ENCODE data around the gene MOSPD3. TPM values are rescaled to one million over a fixed set of nuclear protein-coding genes. Genes with fewer than 3 reads are reported as not detected.
"Not testable (repeated sequence)": the region's sequence is repeated elsewhere in the genome, so short reads cannot be mapped to it uniquely, and the experiment has no call there.

The MOSPD3 gene
- total RNA-seq, 4 donors from 2014 or later: 13.5 to 39.6 (median 18.4) TPM

GRCh38 chr7:100654908-100655831, 42.8 kb downstream of the MOSPD3 start:
- DNase-seq: no peak
- H3K4me1 ChIP-seq: no peaks in the 10 kb centered on the region
- no peak overlapping the region for H3K4me3 ChIP-seq
- WGBS, 2 donors (ENCODE audit: low coverage in 1 of 2): 48 to 56% methylated on average over 7 to 25 of the region's 25 CpGs
- intact Hi-C loops (cut with DNase I; ENCODE audit: low total_unique reads) (no loop called here), in situ Hi-C loops (cut with MboI; ENCODE audit: low pct_ligation_motif_present in 1 of 4, low pct_unique_long_range_greater_than_20kb in 1 of 4, low sequenced_read_pairs in 3 of 4) (no loop called here)
- TF ChIP-seq POLR2AphosphoS5 (IDR thresholded peaks at IDR 0.05) (no peak), EP300 (IDR thresholded peaks at IDR 0.05; ENCODE audit: low read depth) (no peak), CTCF (IDR thresholded peaks at IDR 0.05) (no peak), POLR2A (IDR thresholded peaks at IDR 0.05) (no peak)
- H3K27ac ChIP-seq: no peak overlapping the region
- no peaks in the 10 kb centered on the region for H3K36me3 ChIP-seq
- peaks cover 66% of the 10 kb centered on the region for H3K27me3 ChIP-seq
- H3K9me3 ChIP-seq: no peaks in the 10 kb centered on the region

DNA sequence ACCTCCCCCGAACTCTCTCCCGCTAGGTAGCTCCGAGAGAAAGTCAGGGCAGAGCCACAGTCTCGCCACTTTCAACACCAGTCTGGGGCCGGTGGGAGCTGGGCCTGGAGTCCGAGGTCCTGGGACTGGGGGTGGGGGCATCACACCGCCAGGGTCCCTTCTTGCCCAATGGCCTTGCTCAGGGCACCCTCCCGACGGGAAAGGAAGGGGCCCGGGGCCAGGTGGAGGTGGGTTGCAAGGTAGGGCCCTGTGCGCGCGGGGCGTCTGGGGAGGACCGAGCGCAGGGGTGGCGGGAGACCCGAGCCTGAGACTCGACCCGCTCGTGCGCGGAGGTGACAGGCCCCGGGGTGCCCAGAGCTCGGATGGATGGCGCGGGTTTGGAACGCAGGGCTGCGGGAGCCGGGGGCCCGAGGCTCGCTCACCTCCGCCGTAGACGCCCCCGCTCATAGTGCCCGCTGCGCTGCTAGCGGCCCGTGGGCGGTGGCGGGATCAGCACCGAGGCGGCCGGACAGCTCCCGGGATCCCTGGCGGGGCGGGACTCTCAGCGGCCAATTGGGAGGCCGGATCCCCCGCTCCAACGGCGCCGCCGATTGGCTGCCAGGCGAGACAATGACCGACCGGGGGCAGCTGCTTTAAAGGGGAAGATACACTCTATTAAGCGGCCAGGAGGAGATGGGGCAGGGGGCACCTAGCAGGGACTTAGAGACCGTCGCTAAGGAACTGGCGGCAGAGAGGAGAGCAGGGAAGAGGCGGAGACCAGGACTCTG, 43.8 kb downstream of the MOSPD3 start, which contains the start of gene ACTL6B:
Gene ACTL6B (minus strand): TSS at position 541 of the 767 bp plus-strand sequence. CDS start 94 bp downstream, at position 447.
- Histone ChIP-seq H3K4me3 (no peak within 1 kb of the TSS), H3K27me3 (peaks cover 66% of the 10 kb centered on the region), H3K9me3 (no peaks in the 10 kb centered on the region), H3K27ac (no peak within 1 kb of the TSS), H3K36me3 (no peaks in the 10 kb centered on the region), H3K4me1 (no peaks in the 10 kb centered on the region)
- 31% methylated on average over 32 of the region's 63 CpGs; no CpG with 5 or more reads in 1 of the 2 donors for WGBS, 2 donors (ENCODE audit: low coverage in 1 of 2)
- DNase-seq: peak; percentile 21
- in situ Hi-C loops (cut with MboI; ENCODE audit: low pct_ligation_motif_present in 1 of 4, low pct_unique_long_range_greater_than_20kb in 1 of 4, low sequenced_read_pairs in 3 of 4) (no loop called here), intact Hi-C loops (cut with DNase I; ENCODE audit: low total_unique reads) (no loop called here)
- no peak for TF ChIP-seq POLR2AphosphoS5 (IDR thresholded peaks at IDR 0.05)
- TF ChIP-seq CTCF (IDR thresholded peaks at IDR 0.05): no peak
- TF ChIP-seq POLR2A (IDR thresholded peaks at IDR 0.05): no peak
- no peak for TF ChIP-seq EP300 (IDR thresholded peaks at IDR 0.05; ENCODE audit: low read depth)

GRCh38 chr7:100662194-100662776, 49.9 kb downstream of the MOSPD3 start:
- H3K36me3 ChIP-seq; DNase-seq; H3K9me3 ChIP-seq; in situ Hi-C loops (cut with MboI; ENCODE audit: low pct_ligation_motif_present in 1 of 4, low pct_unique_long_range_greater_than_20kb in 1 of 4, low sequenced_read_pairs in 3 of 4); H3K27ac ChIP-seq; intact Hi-C loops (cut with DNase I; ENCODE audit: low total_unique reads); H3K4me1 ChIP-seq; H3K4me3 ChIP-seq: not testable (repeated sequence)
- WGBS, 2 donors (ENCODE audit: low coverage in 1 of 2): 70 to 88% methylated on average over 1 to 12 of the region's 12 CpGs
- peaks cover 23% of the 10 kb centered on the region for H3K27me3 ChIP-seq

Small RNAs within 50 kb of the gene (small RNA-seq; reads per million reads assigned to genes)
- gene SAP25: 0 reads per million in 4 donors

Other genes starting within 250 kb of the MOSPD3 start
- gene PILRA, start 239.1 kb upstream of the MOSPD3 start, total RNA-seq: 1 to 10 TPM in 2 of 4 donors, not detected in 2; 1.9 to 4.9 TPM
- 1 to 10 TPM in 1 of 4 donors, under 1 TPM in 2, not detected in 1; 0.68 to 2.4 (median 0.80) TPM for gene ZCWPW1, start 183.8 kb upstream of the MOSPD3 start, total RNA-seq
- gene MEPCE, start 182.7 kb upstream of the MOSPD3 start, total RNA-seq: 10 to 100 TPM; 25.9 to 41.9 (median 30.5) TPM
- 10 to 100 TPM; 17.1 to 98.4 (median 37.2) TPM for gene PPP1R35, start 176.0 kb upstream of the MOSPD3 start, total RNA-seq
- gene SPACDR, start 148.3 kb upstream of the MOSPD3 start, total RNA-seq: not detected
- 100 to 1,000 TPM in 1 of 4 donors, 10 to 100 TPM in 3; 41.6 to 101 (median 67.6) TPM for gene TSC22D4, start 133.3 kb upstream of the MOSPD3 start, total RNA-seq
- 1 to 10 TPM in 1 of 4 donors, under 1 TPM in 1, not detected in 2; 0.41 to 1.4 TPM for gene NYAP1, start 128.6 kb upstream of the MOSPD3 start, total RNA-seq
- gene AGFG2, start 73.3 kb upstream of the MOSPD3 start, total RNA-seq: 100 to 1,000 TPM in 2 of 4 donors, 10 to 100 TPM in 2; 63.8 to 154 (median 102) TPM
- gene SAP25, start 38.6 kb upstream of the MOSPD3 start, total RNA-seq: 10 to 100 TPM in 1 of 4 donors, 1 to 10 TPM in 1, under 1 TPM in 1, not detected in 1; 0.96 to 52.4 (median 2.7) TPM
- 100 to 1,000 TPM; 115 to 508 (median 151) TPM for gene LRCH4, start 26.4 kb upstream of the MOSPD3 start, total RNA-seq
- under 1 TPM in 2 of 4 donors, not detected in 2; 0.14 to 0.79 TPM for gene FBXO24, start 26.2 kb upstream of the MOSPD3 start, total RNA-seq
- gene PCOLCE, start 10.2 kb upstream of the MOSPD3 start, total RNA-seq: 10 to 100 TPM in 2 of 4 donors, 1 to 10 TPM in 2; 5.6 to 46.2 (median 11.7) TPM
- gene TFR2, start 29.0 kb downstream of the MOSPD3 start, total RNA-seq: under 1 TPM in 3 of 4 donors, not detected in 1; 0.60 to 0.68 (median 0.64) TPM
- gene ACTL6B, start 43.9 kb downstream of the MOSPD3 start, total RNA-seq: not detected
- gene GNB2, start 61.2 kb downstream of the MOSPD3 start, total RNA-seq: 100 to 1,000 TPM; 192 to 301 (median 246) TPM
- gene GIGYF1, start 81.7 kb downstream of the MOSPD3 start, total RNA-seq: 100 to 1,000 TPM in 1 of 4 donors, 10 to 100 TPM in 3; 25.4 to 104 (median 51.8) TPM
- 10 to 100 TPM; 10.7 to 58.7 (median 34.1) TPM for gene POP7, start 93.6 kb downstream of the MOSPD3 start, total RNA-seq
- not detected for gene EPO, start 107.9 kb downstream of the MOSPD3 start, total RNA-seq
- not detected for gene ZAN, start 121.1 kb downstream of the MOSPD3 start, total RNA-seq
- 10 to 100 TPM; 23.2 to 95.5 (median 43.5) TPM for gene EPHB4, start 215.0 kb downstream of the MOSPD3 start, total RNA-seq
- 10 to 100 TPM; 21.0 to 46.2 (median 23.1) TPM for gene SLC12A9, start 240.2 kb downstream of the MOSPD3 start, total RNA-seq